ENCODE results near the gene WNT4. TPM values are rescaled to one million over a fixed set of nuclear protein-coding genes. Genes with fewer than 3 reads are reported as not detected.

WNT4 gene
- total RNA-seq, 4 donors from 2014 or later: 1.3 to 14.0 (median 11.5) TPM; not detected in 1

- no peaks in the 10 kb centered on the region for H3K36me3 ChIP-seq
- H3K27me3 ChIP-seq: no peaks in the 10 kb centered on the region
- intact Hi-C loops (cut with DNase I; ENCODE audit: low total_unique reads): no loop called here
- H3K4me3 ChIP-seq: no peak overlapping the region
- no peak for DNase-seq
- no peaks in the 10 kb centered on the region for H3K9me3 ChIP-seq
- no peak overlapping the region for H3K27ac ChIP-seq
- no peak for TF ChIP-seq CTCF (IDR thresholded peaks at IDR 0.05)
- TF ChIP-seq POLR2A (IDR thresholded peaks at IDR 0.05): no peak
- no peaks in the 10 kb centered on the region for H3K4me1 ChIP-seq
Measured at GRCh38 chr1:22188436-22188835, 45.5 kb upstream of the WNT4 start.

GRCh38 chr1:22186311-22186710 is 43.4 kb upstream of the WNT4 start:
- H3K9me3 ChIP-seq: no peaks in the 10 kb centered on the region
- no peaks in the 10 kb centered on the region for H3K4me1 ChIP-seq
- H3K27me3 ChIP-seq: no peaks in the 10 kb centered on the region
- no peak for DNase-seq
- no peak overlapping the region for H3K4me3 ChIP-seq
- no peaks in the 10 kb centered on the region for H3K36me3 ChIP-seq
- TF ChIP-seq CTCF (IDR thresholded peaks at IDR 0.05) (no peak), POLR2A (IDR thresholded peaks at IDR 0.05) (no peak)
- H3K27ac ChIP-seq: no peak overlapping the region
- intact Hi-C loops (cut with DNase I; ENCODE audit: low total_unique reads): no loop called here

GRCh38 chr1:22184892-22185612 is 42.2 kb upstream of the WNT4 start:
- H3K4me3 ChIP-seq: no peak overlapping the region
- H3K36me3 ChIP-seq: no peaks in the 10 kb centered on the region
- no peaks in the 10 kb centered on the region for H3K9me3 ChIP-seq
- H3K27me3 ChIP-seq: no peaks in the 10 kb centered on the region
- DNase-seq: no peak
- intact Hi-C loops (cut with DNase I; ENCODE audit: low total_unique reads): no loop called here
- no peaks in the 10 kb centered on the region for H3K4me1 ChIP-seq
- no peak overlapping the region for H3K27ac ChIP-seq
- TF ChIP-seq POLR2A (IDR thresholded peaks at IDR 0.05) (no peak), CTCF (IDR thresholded peaks at IDR 0.05) (no peak)

GRCh38 chr1:22184454-22184853 is 41.6 kb upstream of the WNT4 start:
- H3K36me3 ChIP-seq: no peaks in the 10 kb centered on the region
- intact Hi-C loops (cut with DNase I; ENCODE audit: low total_unique reads): no loop called here
- H3K27ac ChIP-seq: no peak overlapping the region
- H3K27me3 ChIP-seq: no peaks in the 10 kb centered on the region
- H3K4me3 ChIP-seq: no peak overlapping the region
- H3K4me1 ChIP-seq: no peaks in the 10 kb centered on the region
- TF ChIP-seq POLR2A (IDR thresholded peaks at IDR 0.05) (no peak), CTCF (IDR thresholded peaks at IDR 0.05) (no peak)
- H3K9me3 ChIP-seq: no peaks in the 10 kb centered on the region
- DNase-seq: no peak

GRCh38 chr1:22182715-22183114 is 39.8 kb upstream of the WNT4 start:
- no peak overlapping the region for H3K4me3 ChIP-seq
- no peaks in the 10 kb centered on the region for H3K9me3 ChIP-seq
- no peak overlapping the region for H3K27ac ChIP-seq
- TF ChIP-seq POLR2A (IDR thresholded peaks at IDR 0.05) (no peak), CTCF (IDR thresholded peaks at IDR 0.05) (no peak)
- DNase-seq: no peak
- no peaks in the 10 kb centered on the region for H3K36me3 ChIP-seq
- intact Hi-C loops (cut with DNase I; ENCODE audit: low total_unique reads): no loop called here
- no peaks in the 10 kb centered on the region for H3K4me1 ChIP-seq
- no peaks in the 10 kb centered on the region for H3K27me3 ChIP-seq

Data from uterus (tissue), 4 donors.